K562 (cell line): ENCODE results near the gene MED15. TPM values are rescaled to one million over a fixed set of nuclear protein-coding genes. Genes with fewer than 3 reads are reported as not detected.
A peak's percentile ranks its signal among the peaks of the same experiment; 100 is the strongest.

ENCODE experiments used
- ARID3A ChIP-seq: IDR thresholded peaks from 2 replicates; pipeline ENCODE4 v1.6.1; 2012; ENCODE audit warnings: low read depth, low read length, improper control_type of control experiment, borderline replicate concordance
- CREBBP ChIP-seq: IDR thresholded peaks from one replicate; pipeline ENCODE4 v1.6.1; 2012; ENCODE audit warnings: low read depth, mild to moderate bottlenecking, control low read depth, inconsistent platforms, low read length
- HDGF ChIP-seq: fragments of 450-650 bp; IDR thresholded peaks from 2 replicates; pipeline ENCODE4 v1.6.1; 2016
- LARP7 ChIP-seq: fragments of 450-650 bp; IDR thresholded peaks from 2 replicates; pipeline ENCODE4 v1.6.1; 2016
- NCOA4 ChIP-seq: fragments of 450-650 bp; IDR thresholded peaks from 2 replicates; pipeline ENCODE4 v1.6.1; 2018; ENCODE audit warnings: mild to moderate bottlenecking; ENCODE audit not compliant: partially characterized antibody
- NFRKB ChIP-seq: fragments of 450-650 bp; IDR thresholded peaks from 2 replicates; pipeline ENCODE4 v1.6.1; 2016; ENCODE audit warnings: low read depth
- RBM15 ChIP-seq: fragments of 200-400 bp; formaldehyde crosslinking; IDR thresholded peaks from 2 replicates; pipeline ENCODE4 v1.6.1; 2018; ENCODE audit warnings: mild to moderate bottlenecking, low read length, moderate library complexity; ENCODE audit not compliant: insufficient read depth
- RFX7 ChIP-seq: fragments of 250-450 bp; sonication (Bioruptor Pico); IDR thresholded peaks from 2 replicates; pipeline ENCODE4 v1.5.1; 2021; ENCODE audit warnings: mild to moderate bottlenecking
- SMARCE1 ChIP-seq: fragments of 450-650 bp; IDR thresholded peaks from 2 replicates; pipeline ENCODE4 v1.7.1; 2016; ENCODE audit warnings: mild to moderate bottlenecking
- TBP ChIP-seq: optimal IDR thresholded peaks from 2 replicates; pipeline ENCODE3; 2011; ENCODE audit warnings: low read depth, low read length, improper control_type of control experiment
- ZBTB34 ChIP-seq: fragments of 250-450 bp; sonication (Bioruptor Pico); IDR thresholded peaks from 2 replicates; pipeline ENCODE4 v1.8.0; 2021; ENCODE audit warnings: mild to moderate bottlenecking, moderate library complexity
- ZNF124 ChIP-seq: sonication (generic); formaldehyde crosslinking; IDR thresholded peaks from 2 replicates; pipeline ENCODE4 v1.8.1; 2022; ENCODE audit warnings: missing genetic modification reagents
- ZNF165 ChIP-seq: fragments of 250-450 bp; sonication (Bioruptor Pico); IDR thresholded peaks from 2 replicates; pipeline ENCODE4 v1.4.0; 2020; ENCODE audit warnings: borderline replicate concordance
- ZNF551 ChIP-seq: fragments of 250-450 bp; sonication (Bioruptor Pico); IDR thresholded peaks from 2 replicates; pipeline ENCODE4 v1.5.0; 2021; ENCODE audit warnings: mild to moderate bottlenecking, moderate library complexity
- ZNF655 ChIP-seq: fragments of 250-450 bp; sonication (Bioruptor Pico); IDR thresholded peaks from 2 replicates; pipeline ENCODE4 v1.5.0; 2021
- ZNF740 ChIP-seq, 3 experiments: fragments of 200-800 bp in 1 of 3; sonication (Bioruptor generic) in 1 of 3; sonication (generic) in 1 of 3; formaldehyde crosslinking in 1 of 3; IDR thresholded peaks; 2 replicates each; pipeline versions ENCODE4 v1.6.1 to v1.8.0; 2016 to 2022; ENCODE audit warnings: mild to moderate bottlenecking in 2 of 3, missing compliant biosample characterization in 2 of 3, missing genetic modification characterization in 2 of 3, missing genetic modification reagents in 1 of 3
- ZNF785 ChIP-seq: fragments of 250-450 bp; sonication (Bioruptor Pico); IDR thresholded peaks from 2 replicates; pipeline ENCODE4 v1.4.0; 2020; ENCODE audit warnings: mild to moderate bottlenecking
- ZSCAN32 ChIP-seq: fragments of 450-650 bp; formaldehyde crosslinking; IDR thresholded peaks from 2 replicates; pipeline ENCODE4 v1.4.0; 2020; ENCODE audit warnings: mild to moderate bottlenecking, moderate library complexity
- polyA plus RNA-seq, 8 experiments: library from polyadenylated mRNA; depleted of rRNA in 4 of 8; stranded (reverse) in 5 of 8; unstranded in 3 of 8; fragments of >200 nt; fragmentation: Nextera tagmentation in 2 of 8; fragmentation: Illumina TruSeq in 1 of 8; extraction: Ambion mirVana in 2 of 8; extraction: Trizol in 1 of 8; gene quantifications; 2 replicates each; pipeline versions ENCODE4 v1.2.1 to v1.2.3, GENCODE V29; 2011 to 2014; ENCODE audit warnings: inconsistent platforms in 1 of 8, missing spikeins in 1 of 8
- total RNA-seq, 7 experiments: library from RNA; depleted of rRNA in 6 of 7; stranded (reverse); fragments of >200 nt in 6 of 7; fragmentation: Illumina TruSeq in 2 of 7; extraction: Trizol in 2 of 7; gene quantifications; 2 replicates each; pipeline versions ENCODE4 v1.2.1 to v1.2.3, GENCODE V29; 2011 to 2021; ENCODE audit warnings: low replicate concordance in 1 of 7

Gene MED15
- total and polyA plus RNA-seq, 9 of the 15 experiments (the other 6 are each of a cell fraction or from before 2014, with no cell fraction given): 4.0 to 271 (median 60.1) TPM

GRCh38 chr22:20615021-20615420 lies 107.6 kb downstream of the MED15 start (continued):
- TF ChIP-seq ZBTB34 (no peak), RFX7 (CRISPR knock-in tag) (0 out of 2 replicates have a peak, but pooled peaks have one; percentile 35), RBM15 (no peak), ZNF551 (CRISPR knock-in tag) (no peak), ZNF124 (CRISPR knock-in tag) (no peak), ARID3A (no peak), ZSCAN32 (CRISPR knock-in tag) (no peak), NCOA4 (no peak), ZNF740 (CRISPR knock-in tag; IDR thresholded peaks at IDR 0.05) (no peak), ZNF740 (tag; IDR thresholded peaks at IDR 0.05) (no peak), ZNF785 (CRISPR knock-in tag) (no peak), HDGF (no peak), TBP (no peak), CREBBP (no peak), ZNF655 (CRISPR knock-in tag) (no peak), LARP7 (no peak), ZNF165 (CRISPR knock-in tag) (no peak), NFRKB (no peak), SMARCE1 (peak; percentile 49; the same call in 1 of the 2 replicates)
